ENCODE results near the gene MYEF2. TPM values are rescaled to one million over a fixed set of nuclear protein-coding genes. Genes with fewer than 3 reads are reported as not detected.
A peak's percentile ranks its signal among the peaks of the same experiment; 100 is the strongest.

The MYEF2 gene
- total RNA-seq, 2 donors from 2014 or later, result 21.7 to 24.6 TPM

GRCh38 chr15:48178648-48178931, 495 bp upstream of the MYEF2 start:
- peak overlapping the region; percentile 91 for H3K4me3 Mint-ChIP-seq
- no peaks in the 10 kb centered on the region for H3K36me3 Mint-ChIP-seq (ENCODE audit: low read depth)
- DNase-seq (no peak), ATAC-seq (no peak)
- H3K27me3 Mint-ChIP-seq, result peaks cover 30% of the 10 kb centered on the region
- H3K27ac Mint-ChIP-seq, result no peak overlapping the region
- H3K9me3 ChIP-seq (ENCODE audit: control insufficient read depth, low read length, poor library complexity, severe bottlenecking), result no peaks in the 10 kb centered on the region
- H3K4me1 Mint-ChIP-seq, result peaks cover 10% of the 10 kb centered on the region

DNA sequence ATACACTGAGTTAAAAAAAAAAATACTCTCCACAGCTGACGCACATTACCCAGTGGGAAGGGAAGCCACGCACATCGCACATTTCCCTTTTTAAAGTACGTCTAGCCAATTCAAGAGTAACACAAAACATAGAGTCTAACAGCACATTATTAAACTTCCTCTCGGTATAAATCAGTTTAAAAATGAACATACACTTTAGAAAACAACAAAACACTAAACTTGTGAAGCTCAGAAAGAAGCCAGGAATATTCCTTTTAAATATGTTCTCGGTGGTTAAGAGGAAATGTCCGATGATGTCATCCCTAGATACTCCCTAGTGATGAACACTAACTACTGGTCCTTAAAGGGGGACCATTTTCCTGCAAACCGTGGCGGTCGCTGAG, 721 bp downstream of the MYEF2 start:
- H3K27ac Mint-ChIP-seq, result peak overlapping the region; percentile 89
- H3K9me3 ChIP-seq (ENCODE audit: control insufficient read depth, low read length, poor library complexity, severe bottlenecking), result no peaks in the 10 kb centered on the region
- ATAC-seq, result peak; percentile 68
- H3K4me1 Mint-ChIP-seq, result peaks cover 10% of the 10 kb centered on the region
- no peaks in the 10 kb centered on the region for H3K36me3 Mint-ChIP-seq (ENCODE audit: low read depth)
- no peak for DNase-seq
- H3K4me3 Mint-ChIP-seq, result peak overlapping the region; percentile 91
- peaks cover 24% of the 10 kb centered on the region for H3K27me3 Mint-ChIP-seq

DNA sequence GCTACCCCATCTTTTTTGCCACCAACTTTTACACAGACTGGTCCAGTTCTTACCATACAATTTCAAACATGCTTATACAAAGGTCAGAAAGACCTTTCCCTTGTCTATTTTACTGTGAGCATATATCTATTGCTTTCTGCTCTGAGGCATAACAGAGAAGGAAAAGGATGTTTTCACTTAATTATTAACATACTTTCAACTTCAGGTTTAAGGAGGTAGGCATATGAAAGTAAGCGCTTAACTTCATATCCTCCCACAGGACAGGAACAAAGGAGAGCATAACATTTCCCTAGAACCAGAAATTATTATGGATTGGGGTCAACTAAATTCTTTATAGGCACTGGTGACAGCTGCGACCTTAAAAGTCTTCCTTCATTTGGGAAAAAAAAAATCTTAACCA, 1.1 kb downstream of the MYEF2 start:
- no peaks in the 10 kb centered on the region for H3K9me3 ChIP-seq (ENCODE audit: control insufficient read depth, low read length, poor library complexity, severe bottlenecking)
- Mint-ChIP-seq H3K36me3 (ENCODE audit: low read depth) (no peaks in the 10 kb centered on the region), H3K27me3 (peaks cover 20% of the 10 kb centered on the region), H3K4me3 (peak overlapping the region; percentile 91), H3K4me1 (peaks cover 10% of the 10 kb centered on the region), H3K27ac (peak overlapping the region; percentile 89)
- ATAC-seq (no peak), DNase-seq (no peak)

GRCh38 chr15:48176112-48176511, 2.0 kb downstream of the MYEF2 start:
- Mint-ChIP-seq H3K36me3 (ENCODE audit: low read depth) (no peaks in the 10 kb centered on the region), H3K27ac (no peak overlapping the region), H3K27me3 (peaks cover 15% of the 10 kb centered on the region), H3K4me1 (peaks cover 10% of the 10 kb centered on the region), H3K4me3 (no peak overlapping the region)
- no peak for ATAC-seq
- no peak for DNase-seq
- H3K9me3 ChIP-seq (ENCODE audit: control insufficient read depth, low read length, poor library complexity, severe bottlenecking), result no peaks in the 10 kb centered on the region

GRCh38 chr15:48175126-48175525, 3.0 kb downstream of the MYEF2 start:
- no peaks in the 10 kb centered on the region for H3K9me3 ChIP-seq (ENCODE audit: control insufficient read depth, low read length, poor library complexity, severe bottlenecking)
- Mint-ChIP-seq H3K36me3 (ENCODE audit: low read depth) (no peaks in the 10 kb centered on the region), H3K4me3 (no peak overlapping the region), H3K27me3 (peaks cover 8% of the 10 kb centered on the region), H3K4me1 (peaks cover 10% of the 10 kb centered on the region), H3K27ac (no peak overlapping the region)
- no peak for ATAC-seq
- no peak for DNase-seq

- no peaks in the 10 kb centered on the region for H3K27me3 Mint-ChIP-seq
- no peak for DNase-seq
Observed at GRCh38 chr15:48170981-48171380, 7.1 kb downstream of the MYEF2 start.

GRCh38 chr15:48168616-48169015, 9.5 kb downstream of the MYEF2 start:
- H3K9me3 ChIP-seq (ENCODE audit: control insufficient read depth, low read length, poor library complexity, severe bottlenecking), result no peaks in the 10 kb centered on the region
- Mint-ChIP-seq H3K4me1 (no peaks in the 10 kb centered on the region), H3K4me3 (no peak overlapping the region), H3K27me3 (no peaks in the 10 kb centered on the region), H3K27ac (no peak overlapping the region), H3K36me3 (ENCODE audit: low read depth) (peaks cover 3% of the 10 kb centered on the region)
- ATAC-seq (no peak), DNase-seq (no peak)

More at GRCh38 chr15:48170981-48171380, 7.1 kb downstream of the MYEF2 start:
- H3K9me3 ChIP-seq (ENCODE audit: control insufficient read depth, low read length, poor library complexity, severe bottlenecking), result no peaks in the 10 kb centered on the region
- Mint-ChIP-seq H3K4me3 (no peak overlapping the region), H3K36me3 (ENCODE audit: low read depth) (peaks cover 3% of the 10 kb centered on the region), H3K27ac (no peak overlapping the region), H3K4me1 (peaks cover 2% of the 10 kb centered on the region)
- no peak for ATAC-seq

DNA sequence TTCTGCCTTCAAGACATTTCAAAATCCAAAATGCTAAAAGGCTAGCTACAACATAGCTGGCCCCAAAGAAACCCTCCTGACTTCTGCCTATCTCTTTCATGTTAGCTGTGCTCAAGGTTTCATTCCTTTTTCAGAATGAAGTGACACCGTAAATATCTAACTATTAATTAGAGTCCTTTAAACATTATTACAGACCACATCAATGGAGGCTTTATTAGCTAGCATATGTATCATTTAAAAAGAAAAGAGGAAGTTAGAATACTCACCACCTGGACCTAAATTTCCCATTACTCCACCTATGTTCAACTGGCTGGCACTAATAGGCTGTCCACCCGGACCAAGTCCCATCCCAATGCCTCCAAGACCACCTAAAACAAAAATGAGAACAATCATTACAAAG, 24.6 kb downstream of the MYEF2 start:
- ATAC-seq (no peak), DNase-seq (no peak)
- peaks cover 7% of the 10 kb centered on the region for H3K36me3 Mint-ChIP-seq (ENCODE audit: low read depth)
- H3K27ac Mint-ChIP-seq, result no peak overlapping the region
- H3K4me1 Mint-ChIP-seq, result no peaks in the 10 kb centered on the region
- no peaks in the 10 kb centered on the region for H3K9me3 ChIP-seq (ENCODE audit: control insufficient read depth, low read length, poor library complexity, severe bottlenecking)
- no peak overlapping the region for H3K4me3 Mint-ChIP-seq
- H3K27me3 Mint-ChIP-seq, result no peaks in the 10 kb centered on the region

GRCh38 chr15:48149858-48150257, 28.2 kb downstream of the MYEF2 start:
- no peak overlapping the region for H3K4me3 Mint-ChIP-seq
- no peaks in the 10 kb centered on the region for H3K4me1 Mint-ChIP-seq
- DNase-seq (no peak), ATAC-seq (no peak)
- no peaks in the 10 kb centered on the region for H3K9me3 ChIP-seq (ENCODE audit: control insufficient read depth, low read length, poor library complexity, severe bottlenecking)
- H3K27me3 Mint-ChIP-seq, result no peaks in the 10 kb centered on the region
- H3K36me3 Mint-ChIP-seq (ENCODE audit: low read depth), result peaks cover 9% of the 10 kb centered on the region
- H3K27ac Mint-ChIP-seq, result no peak overlapping the region

- H3K27ac Mint-ChIP-seq, result no peak overlapping the region
- DNase-seq, result no peak
- no peaks in the 10 kb centered on the region for H3K9me3 ChIP-seq (ENCODE audit: control insufficient read depth, low read length, poor library complexity, severe bottlenecking)
- no peaks in the 10 kb centered on the region for H3K27me3 Mint-ChIP-seq
- H3K4me3 Mint-ChIP-seq, result no peak overlapping the region
- ATAC-seq, result no peak
- no peaks in the 10 kb centered on the region for H3K4me1 Mint-ChIP-seq
- H3K36me3 Mint-ChIP-seq (ENCODE audit: low read depth), result peaks cover 12% of the 10 kb centered on the region
Observed at GRCh38 chr15:48147358-48147757, 30.7 kb downstream of the MYEF2 start.

DNA sequence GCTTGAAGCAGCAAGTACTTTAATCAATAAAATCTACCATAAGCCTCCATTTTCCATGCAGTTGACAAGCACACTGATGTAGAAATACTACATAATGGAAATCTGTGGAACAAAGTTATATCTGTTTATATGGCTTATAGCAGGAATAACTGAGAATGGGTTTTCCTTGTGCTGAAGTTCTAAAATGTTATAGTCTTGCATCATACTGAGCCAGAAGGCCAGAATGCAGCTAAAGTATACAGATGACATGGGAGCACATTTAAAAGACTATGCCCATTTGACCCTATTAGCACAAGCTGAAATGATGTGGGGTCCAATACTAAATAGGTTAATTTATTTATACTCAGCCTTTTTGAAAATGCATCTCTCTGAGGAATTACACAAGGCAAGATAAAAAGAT, 32.2 kb downstream of the MYEF2 start:
- peaks cover 12% of the 10 kb centered on the region for H3K36me3 Mint-ChIP-seq (ENCODE audit: low read depth)
- H3K4me1 Mint-ChIP-seq, result no peaks in the 10 kb centered on the region
- DNase-seq (no peak), ATAC-seq (no peak)
- no peaks in the 10 kb centered on the region for H3K27me3 Mint-ChIP-seq
- no peaks in the 10 kb centered on the region for H3K9me3 ChIP-seq (ENCODE audit: control insufficient read depth, low read length, poor library complexity, severe bottlenecking)
- H3K4me3 Mint-ChIP-seq, result no peak overlapping the region
- H3K27ac Mint-ChIP-seq, result no peak overlapping the region

DNA sequence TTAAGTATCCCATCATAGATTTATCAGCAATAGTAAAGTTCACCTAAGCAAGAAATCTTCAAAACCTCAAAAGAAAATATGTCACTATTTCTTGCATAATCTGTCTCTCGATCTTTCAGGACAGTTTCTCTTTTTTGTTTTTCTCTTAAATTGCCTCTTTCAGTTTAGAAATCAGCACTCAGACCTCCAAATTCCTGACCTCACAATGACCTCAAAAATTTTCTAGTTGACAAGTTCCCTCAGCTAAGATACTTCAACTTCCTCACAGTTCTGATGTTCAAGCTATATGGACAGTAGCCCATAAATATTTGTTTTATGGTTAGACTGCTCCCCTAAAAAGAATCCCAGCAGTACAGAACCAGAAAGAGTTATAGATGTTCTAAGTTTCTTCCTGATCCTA, 33.2 kb downstream of the MYEF2 start:
- Mint-ChIP-seq H3K4me3 (no peak overlapping the region), H3K36me3 (ENCODE audit: low read depth) (peaks cover 9% of the 10 kb centered on the region), H3K27me3 (no peaks in the 10 kb centered on the region), H3K4me1 (no peaks in the 10 kb centered on the region), H3K27ac (no peak overlapping the region)
- H3K9me3 ChIP-seq (ENCODE audit: control insufficient read depth, low read length, poor library complexity, severe bottlenecking), result no peaks in the 10 kb centered on the region
- no peak for DNase-seq
- no peak for ATAC-seq

- no peaks in the 10 kb centered on the region for H3K4me1 Mint-ChIP-seq
- no peak overlapping the region for H3K4me3 Mint-ChIP-seq
- H3K9me3 ChIP-seq (ENCODE audit: control insufficient read depth, low read length, poor library complexity, severe bottlenecking), result no peaks in the 10 kb centered on the region
- DNase-seq (no peak), ATAC-seq (no peak)
- no peak overlapping the region for H3K27ac Mint-ChIP-seq
- no peaks in the 10 kb centered on the region for H3K27me3 Mint-ChIP-seq
- H3K36me3 Mint-ChIP-seq (ENCODE audit: low read depth), result peaks cover 7% of the 10 kb centered on the region
Observed at GRCh38 chr15:48143856-48144255, 34.2 kb downstream of the MYEF2 start.

DNA sequence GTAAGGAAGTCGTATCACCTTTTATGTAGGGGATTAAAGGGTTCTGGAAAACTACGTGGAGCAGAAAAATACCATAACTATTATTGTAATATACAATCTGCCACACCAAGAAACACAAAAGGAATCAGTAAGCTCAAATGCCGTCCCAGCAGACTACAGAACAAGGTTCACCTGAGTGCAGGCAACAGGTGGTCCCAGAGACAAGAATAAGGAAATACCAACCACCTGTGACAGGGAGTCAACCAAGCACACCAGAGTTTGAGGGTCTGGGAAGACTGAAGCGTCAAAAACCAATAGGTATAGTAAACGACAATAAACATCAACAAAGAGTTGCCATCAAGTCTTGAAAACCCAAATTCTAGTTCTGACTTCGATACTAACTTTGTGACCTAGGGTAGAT, 45.2 kb downstream of the MYEF2 start:
- H3K4me1 Mint-ChIP-seq, result peaks cover 2% of the 10 kb centered on the region
- H3K27ac Mint-ChIP-seq, result no peak overlapping the region
- DNase-seq (no peak), ATAC-seq (no peak)
- no peaks in the 10 kb centered on the region for H3K9me3 ChIP-seq (ENCODE audit: control insufficient read depth, low read length, poor library complexity, severe bottlenecking)
- H3K36me3 Mint-ChIP-seq (ENCODE audit: low read depth), result no peaks in the 10 kb centered on the region
- no peak overlapping the region for H3K4me3 Mint-ChIP-seq
- H3K27me3 Mint-ChIP-seq, result no peaks in the 10 kb centered on the region

DNA sequence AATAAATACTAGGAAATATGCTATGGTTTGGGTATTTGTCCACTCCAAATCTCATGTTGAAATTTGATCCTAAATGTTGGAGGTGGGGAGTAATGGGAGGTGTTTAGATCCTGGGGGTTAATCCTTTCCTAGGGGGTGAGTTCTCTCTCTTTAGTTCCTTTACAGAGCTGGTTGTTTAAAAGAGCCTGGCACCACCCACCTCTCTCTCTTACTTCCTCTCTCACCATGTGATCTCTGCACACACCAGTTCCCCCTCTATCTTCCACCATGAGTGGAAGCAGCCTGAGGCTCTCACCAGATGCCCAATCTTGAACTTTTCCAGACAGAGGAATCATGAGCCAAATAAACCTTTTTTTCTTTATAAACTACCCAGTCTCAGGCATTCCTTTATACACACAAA, 46.8 kb downstream of the MYEF2 start:
- no peaks in the 10 kb centered on the region for H3K9me3 ChIP-seq (ENCODE audit: control insufficient read depth, low read length, poor library complexity, severe bottlenecking)
- DNase-seq, result no peak
- Mint-ChIP-seq H3K27ac (no peak overlapping the region), H3K4me1 (no peaks in the 10 kb centered on the region), H3K36me3 (ENCODE audit: low read depth) (peaks cover under 1% of the 10 kb centered on the region), H3K4me3 (no peak overlapping the region), H3K27me3 (peaks cover 7% of the 10 kb centered on the region)
- no peak for ATAC-seq

All from T-helper 17 cell (primary cell).